Nucleus accumbens (tissue), 56 donors: ENCODE data around the gene FAM81B.
"Not testable (repeated sequence)": the region's sequence is repeated elsewhere in the genome, so short reads cannot be mapped to it uniquely, and the experiment has no call there.

Experiments used
- DNase-seq, 56 donors: peaks; one replicate each; lab custom pipeline; 2025; lab: John Stamatoyannopoulos, UW

The FAM81B gene

GRCh38 chr5:95390812-95391492, at the start of gene FAM81B:
TSS of gene FAM81B (plus strand) at chr5:95391366. CDS start at chr5:95391390, 24 bp downstream.
- DNase-seq: no peak

GRCh38 chr5:95341444-95341843, 49.7 kb upstream of the FAM81B start:
- not testable (repeated sequence) for DNase-seq

GRCh38 chr5:95347506-95348120, 43.6 kb upstream of the FAM81B start:
- no peak for DNase-seq

GRCh38 chr5:95350631-95351030, 40.5 kb upstream of the FAM81B start:
- no peak for DNase-seq

GRCh38 chr5:95352691-95353090, 38.5 kb upstream of the FAM81B start:
- no peak for DNase-seq

- no peak for DNase-seq
Measured at GRCh38 chr5:95358320-95358719, 32.8 kb upstream of the FAM81B start.

GRCh38 chr5:95358848-95359247, 32.3 kb upstream of the FAM81B start:
- no peak for DNase-seq

- DNase-seq: not testable (repeated sequence)
Measured at GRCh38 chr5:95360667-95361066, 30.5 kb upstream of the FAM81B start.

GRCh38 chr5:95365302-95366095, 25.7 kb upstream of the FAM81B start:
- no peak for DNase-seq

- no peak for DNase-seq
Measured at GRCh38 chr5:95369782-95370181, 21.4 kb upstream of the FAM81B start.

GRCh38 chr5:95374061-95374460, 17.1 kb upstream of the FAM81B start:
- no peak for DNase-seq

GRCh38 chr5:95375591-95375990, 15.6 kb upstream of the FAM81B start:
- no peak for DNase-seq

- DNase-seq: no peak
Measured at GRCh38 chr5:95379133-95379532, 12.0 kb upstream of the FAM81B start.

GRCh38 chr5:95380103-95380628, 11.0 kb upstream of the FAM81B start:
- no peak for DNase-seq

GRCh38 chr5:95382801-95383200, 8.4 kb upstream of the FAM81B start:
- no peak for DNase-seq

GRCh38 chr5:95384485-95385213, 6.5 kb upstream of the FAM81B start:
- DNase-seq: no peak

GRCh38 chr5:95385334-95385733, 5.8 kb upstream of the FAM81B start:
- DNase-seq: no peak

GRCh38 chr5:95391965-95392364, 799 bp downstream of the FAM81B start:
- not testable (repeated sequence) for DNase-seq

GRCh38 chr5:95392593-95393182, 1.5 kb downstream of the FAM81B start:
- DNase-seq: no peak

- DNase-seq: no peak
Measured at GRCh38 chr5:95393279-95393678, 2.1 kb downstream of the FAM81B start.
